Cardiac muscle cell (in vitro differentiated cells and primary cell): ENCODE results near the gene GLRA3. TPM values are rescaled to one million over a fixed set of nuclear protein-coding genes. Genes with fewer than 3 reads are reported as not detected.
A peak's percentile ranks its signal among the peaks of the same experiment; 100 is the strongest.

Experiments used
- DNase-seq, 2 donors: peaks; one replicate each; pipeline versions ENCODE4 v3.0.0 to v3.0.0-alpha.2; 2010 to 2017; ENCODE audit warnings: low read depth in 1 of 2, low spot score in 1 of 2
- H3K27ac ChIP-seq: fragments of 200-600 bp; sonication (generic); 2 replicates; pipeline ENCODE4 v1.5.1; 2016
- H3K27me3 ChIP-seq: fragments of 200-600 bp; sonication (generic); 2 replicates; pipeline ENCODE4 v1.6.0; 2016; ENCODE audit warnings: control low read depth
- H3K36me3 ChIP-seq: fragments of 200-600 bp; sonication (generic); 2 replicates; pipeline ENCODE4 v1.5.1; 2016; ENCODE audit warnings: control low read depth
- H3K4me1 ChIP-seq: fragments of 200-600 bp; sonication (generic); 2 replicates; pipeline ENCODE4 v1.8.1; 2017; ENCODE audit warnings: low read depth, mild to moderate bottlenecking, mixed run types
- H3K4me3 ChIP-seq: fragments of 200-600 bp; sonication (generic); 2 replicates; pipeline ENCODE4 v1.5.1; 2016; ENCODE audit warnings: mild to moderate bottlenecking
- H3K9me3 ChIP-seq: fragments of 200-600 bp; sonication (generic); 2 replicates; pipeline ENCODE4 v1.5.1; 2017; ENCODE audit warnings: low read depth, mild to moderate bottlenecking, control low read depth
- polyA plus RNA-seq: library from polyadenylated mRNA; unstranded; fragments of >200 nt; fragmentation: Nextera tagmentation; extraction: Ambion mirVana; gene quantifications from 2 replicates; pipeline ENCODE4 v1.2.1, GENCODE V29; 2016
- total RNA-seq: library from RNA; depleted of rRNA; stranded (reverse); fragments of >200 nt; gene quantifications from 2 replicates; pipeline ENCODE4 v1.2.3, GENCODE V29; 2016
- TF ChIP-seq, protein P1 (sequence below): IDR thresholded peaks from 2 replicates; pipeline ENCODE4 v1.5.1; 2012; ENCODE audit warnings: low read depth, mild to moderate bottlenecking, low read length

GLRA3 gene
- total and polyA plus RNA-seq, 2 experiments from 2014 or later: not detected

DNA sequence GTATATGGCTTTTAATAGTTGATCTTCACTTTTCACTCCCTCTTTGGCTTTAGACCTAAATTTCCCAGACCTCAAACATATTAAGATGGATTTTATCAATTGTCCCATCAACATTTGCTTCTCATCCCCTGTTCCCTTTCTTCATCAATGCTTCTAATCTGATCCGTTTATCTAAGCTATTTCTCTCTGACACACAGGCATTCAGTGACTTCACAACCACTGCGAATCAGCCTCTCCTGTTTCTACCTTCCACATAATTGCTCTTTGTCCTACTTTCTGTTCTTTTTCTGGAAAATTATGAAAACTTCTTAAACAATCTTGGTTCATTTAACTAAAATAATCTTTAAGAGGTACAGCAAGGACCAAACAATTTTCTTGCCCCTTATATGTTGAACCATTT, 115.2 kb downstream of the GLRA3 start:
- H3K9me3 ChIP-seq: no peaks in the 10 kb centered on the region
- no peaks in the 10 kb centered on the region for H3K27me3 ChIP-seq
- H3K4me1 ChIP-seq: no peaks in the 10 kb centered on the region
- DNase-seq: peak in 1 of 2 donors; percentile 14
- no peak overlapping the region for H3K27ac ChIP-seq
- TF ChIP-seq, protein P1, sequence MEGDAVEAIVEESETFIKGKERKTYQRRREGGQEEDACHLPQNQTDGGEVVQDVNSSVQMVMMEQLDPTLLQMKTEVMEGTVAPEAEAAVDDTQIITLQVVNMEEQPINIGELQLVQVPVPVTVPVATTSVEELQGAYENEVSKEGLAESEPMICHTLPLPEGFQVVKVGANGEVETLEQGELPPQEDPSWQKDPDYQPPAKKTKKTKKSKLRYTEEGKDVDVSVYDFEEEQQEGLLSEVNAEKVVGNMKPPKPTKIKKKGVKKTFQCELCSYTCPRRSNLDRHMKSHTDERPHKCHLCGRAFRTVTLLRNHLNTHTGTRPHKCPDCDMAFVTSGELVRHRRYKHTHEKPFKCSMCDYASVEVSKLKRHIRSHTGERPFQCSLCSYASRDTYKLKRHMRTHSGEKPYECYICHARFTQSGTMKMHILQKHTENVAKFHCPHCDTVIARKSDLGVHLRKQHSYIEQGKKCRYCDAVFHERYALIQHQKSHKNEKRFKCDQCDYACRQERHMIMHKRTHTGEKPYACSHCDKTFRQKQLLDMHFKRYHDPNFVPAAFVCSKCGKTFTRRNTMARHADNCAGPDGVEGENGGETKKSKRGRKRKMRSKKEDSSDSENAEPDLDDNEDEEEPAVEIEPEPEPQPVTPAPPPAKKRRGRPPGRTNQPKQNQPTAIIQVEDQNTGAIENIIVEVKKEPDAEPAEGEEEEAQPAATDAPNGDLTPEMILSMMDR: no peak
- H3K4me3 ChIP-seq: no peak overlapping the region
- H3K36me3 ChIP-seq: no peaks in the 10 kb centered on the region

DNA sequence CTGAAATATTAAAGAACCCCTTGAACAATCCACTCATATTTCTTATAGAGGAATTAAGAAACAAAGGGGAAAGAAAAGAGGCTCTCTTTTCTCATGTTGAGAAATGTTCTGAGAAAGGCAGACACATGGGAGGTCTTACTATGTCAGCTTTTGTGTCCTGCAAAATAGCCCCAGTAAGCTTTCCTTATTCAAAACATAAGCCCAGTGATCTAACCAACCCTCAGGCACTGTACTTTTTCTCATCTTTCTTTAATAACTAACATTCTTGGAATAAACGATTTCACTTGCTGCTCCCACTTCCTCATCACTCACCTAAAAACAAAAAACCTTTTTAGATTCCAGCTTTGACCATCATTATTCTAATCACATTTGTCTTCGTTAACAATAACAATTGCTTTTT, 115.9 kb downstream of the GLRA3 start:
- Histone ChIP-seq H3K4me3 (no peak overlapping the region), H3K27ac (no peak overlapping the region), H3K4me1 (no peaks in the 10 kb centered on the region), H3K9me3 (no peaks in the 10 kb centered on the region), H3K27me3 (no peaks in the 10 kb centered on the region), H3K36me3 (no peaks in the 10 kb centered on the region)
- DNase-seq: no peak
- TF ChIP-seq, protein P1: no peak

DNA sequence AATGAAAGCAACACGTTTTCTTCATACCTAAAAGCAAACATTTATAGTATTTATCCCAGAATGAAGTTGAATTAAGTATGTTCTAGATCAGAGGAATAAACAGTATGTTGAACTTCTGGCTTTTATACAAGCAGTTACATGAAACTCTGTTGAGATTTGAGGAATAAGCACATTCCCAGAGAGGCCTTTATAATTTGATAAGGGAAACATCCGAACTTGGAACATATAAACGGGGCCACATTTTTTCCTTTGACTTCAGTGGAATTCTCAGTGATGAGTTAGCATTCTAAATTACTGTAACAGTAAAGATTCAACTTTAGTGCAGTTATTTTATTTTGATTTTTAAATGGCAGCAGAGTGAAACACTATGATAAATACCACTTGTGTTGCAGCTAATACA, 119.5 kb downstream of the GLRA3 start:
- no peak overlapping the region for H3K4me3 ChIP-seq
- H3K4me1 ChIP-seq: no peaks in the 10 kb centered on the region
- no peaks in the 10 kb centered on the region for H3K9me3 ChIP-seq
- peak in 1 of 2 donors; percentile 45 for DNase-seq
- no peaks in the 10 kb centered on the region for H3K36me3 ChIP-seq
- TF ChIP-seq, protein P1: no peak
- H3K27me3 ChIP-seq: no peaks in the 10 kb centered on the region
- H3K27ac ChIP-seq: no peak overlapping the region

DNA sequence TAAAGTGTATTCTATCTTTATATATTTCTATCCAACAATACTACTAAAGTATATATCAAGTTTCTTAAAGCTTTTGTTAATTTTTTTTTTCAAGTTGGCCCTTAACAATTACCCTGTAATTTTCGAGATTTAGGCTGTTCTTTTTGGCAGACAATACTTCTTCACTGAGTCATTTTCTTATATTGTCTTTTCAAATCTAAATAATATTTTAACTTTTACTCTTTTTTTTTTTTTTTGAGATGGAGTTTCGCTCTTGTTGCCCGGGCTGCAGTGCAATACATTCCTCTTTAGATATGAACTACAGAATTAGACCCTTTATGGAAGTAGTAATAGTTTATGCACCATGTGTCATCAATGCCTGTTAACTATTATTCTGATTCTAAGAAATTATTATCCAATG, 120.7 kb downstream of the GLRA3 start:
- H3K9me3 ChIP-seq: no peaks in the 10 kb centered on the region
- TF ChIP-seq, protein P1: no peak
- no peaks in the 10 kb centered on the region for H3K36me3 ChIP-seq
- DNase-seq: peak in 1 of 2 donors; percentile 46
- H3K4me1 ChIP-seq: no peaks in the 10 kb centered on the region
- H3K27ac ChIP-seq: no peak overlapping the region
- no peaks in the 10 kb centered on the region for H3K27me3 ChIP-seq
- no peak overlapping the region for H3K4me3 ChIP-seq

DNA sequence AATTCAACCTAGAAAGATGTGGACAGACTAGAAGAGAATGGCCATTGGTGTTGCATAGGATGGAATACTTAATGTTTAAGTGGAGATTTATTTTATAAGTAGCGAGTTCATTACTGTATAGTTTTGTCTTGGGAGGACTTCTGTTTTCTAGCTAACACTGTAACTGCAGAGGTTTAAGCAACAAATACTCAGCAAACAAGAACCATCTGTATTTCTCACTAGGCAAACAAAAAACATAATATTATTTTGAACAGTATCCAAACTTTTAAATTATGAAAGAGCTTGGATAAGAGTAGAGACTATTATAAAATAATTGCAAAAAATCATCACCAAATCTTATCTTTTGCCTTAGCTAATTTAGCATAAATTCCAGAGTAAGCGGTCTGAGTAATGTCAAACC, 121.1 kb downstream of the GLRA3 start:
- H3K27ac ChIP-seq: no peak overlapping the region
- H3K4me3 ChIP-seq: no peak overlapping the region
- no peaks in the 10 kb centered on the region for H3K27me3 ChIP-seq
- no peaks in the 10 kb centered on the region for H3K4me1 ChIP-seq
- H3K9me3 ChIP-seq: no peaks in the 10 kb centered on the region
- TF ChIP-seq, protein P1: no peak
- no peaks in the 10 kb centered on the region for H3K36me3 ChIP-seq
- no peak for DNase-seq
